Ovary (tissue), 3 donors: Measurements from ENCODE around the gene ZNF800.

Experiments used
- CTCF ChIP-seq, 3 donors: fragments of 450-650 bp in 2 of 3; fragments of 200-600 bp in 1 of 3; IDR thresholded peaks; one replicate each; pipeline versions ENCODE4 v1.5.1 to v1.8.0; 2016 to 2022; ENCODE audit warnings: antibody characterized with exemption in 3 of 3, mild to moderate bottlenecking in 1 of 3
- EP300 ChIP-seq: sonication (generic); formaldehyde crosslinking; IDR thresholded peaks from one replicate; pipeline ENCODE4 v1.6.1; 2017; ENCODE audit warnings: antibody characterized with exemption
- POLR2A ChIP-seq: fragments of 450-650 bp; IDR thresholded peaks from one replicate; pipeline ENCODE4 v1.6.1; 2017; ENCODE audit warnings: antibody characterized with exemption, mild to moderate bottlenecking, moderate library complexity
- donor health status: DM: no; HTN: no; CAD: no.

DNA sequence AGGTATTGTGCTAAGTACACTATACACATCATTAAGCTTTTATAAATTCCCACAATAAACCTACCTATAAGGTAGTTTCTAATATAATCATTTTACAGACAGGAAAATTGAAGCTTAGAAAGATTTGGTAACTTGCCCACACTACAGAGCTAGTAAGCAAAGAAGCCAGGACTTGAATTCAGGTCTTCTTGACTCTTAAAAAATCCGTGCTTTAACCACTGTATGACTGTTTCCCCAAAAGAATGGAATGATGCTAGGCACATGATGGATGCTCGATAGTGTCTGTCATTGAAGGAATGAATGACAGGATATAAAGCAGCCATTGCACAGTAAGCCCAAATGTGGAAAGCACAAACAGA lies 26.6 kb downstream of the ZNF800 start:
- TF ChIP-seq POLR2A = no peak
- TF ChIP-seq CTCF (IDR thresholded peaks at IDR 0.05) = no peak
- no peak for TF ChIP-seq EP300
